ENCODE results near the gene MAPK11. TPM values are rescaled to one million over a fixed set of nuclear protein-coding genes. Genes with fewer than 3 reads are reported as not detected.

Gene MAPK11
- total and polyA plus RNA-seq, 7 experiments from 2014 or later: 0.13 to 22.9 (median 1.4) TPM

DNA sequence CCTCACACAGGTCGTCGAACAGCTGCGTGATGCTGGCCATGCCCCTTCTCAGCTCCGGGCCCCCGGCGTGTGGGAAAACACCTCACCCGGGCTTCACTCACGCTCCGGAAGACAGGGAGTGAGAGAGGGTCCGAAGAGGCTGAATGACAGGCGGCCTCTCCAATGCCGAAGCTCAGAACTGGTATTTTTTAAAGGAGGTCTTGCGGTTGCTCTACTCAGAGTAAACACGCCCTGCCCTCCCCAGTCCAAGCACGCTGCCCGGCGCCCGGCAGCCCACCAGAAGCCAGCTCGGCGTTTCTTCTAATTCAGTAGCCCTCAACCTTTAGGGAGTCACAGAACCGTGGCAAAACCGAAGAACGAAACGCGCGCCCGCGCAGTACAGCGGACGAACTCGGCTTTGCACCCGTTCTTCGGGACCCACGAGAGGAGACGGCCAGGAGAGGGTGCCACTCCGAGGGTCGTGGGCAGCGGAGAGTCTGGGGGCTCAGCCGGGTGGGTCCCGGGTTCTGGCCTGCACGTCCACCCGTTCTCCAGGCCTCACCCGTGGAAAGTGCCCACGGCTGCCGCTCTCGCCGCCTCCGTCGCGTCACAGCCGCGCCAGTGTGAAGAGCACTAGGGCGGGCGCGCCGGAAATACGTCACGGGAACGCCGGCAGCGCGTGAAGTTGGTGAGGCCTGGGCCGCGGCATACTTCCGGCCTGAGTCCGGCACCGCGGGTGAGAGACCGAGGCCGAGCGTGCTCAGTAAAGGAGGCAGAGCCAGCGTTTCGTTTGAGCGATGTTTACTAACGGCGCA is 25.6 kb downstream of the MAPK11 start, which contains the start of gene TUBGCP6:
TUBGCP6 (minus strand) TSS at position 604 of the 794 bp plus-strand sequence; CDS start at position 40, 564 bp downstream.
- Histone ChIP-seq H3K27ac (ENCODE audit: low read depth, low read length) (peak within 1 kb of the TSS; percentile 96), H3K4me3 (ENCODE audit: low read length) (peak within 1 kb of the TSS; percentile 73), H3K27me3 (ENCODE audit: control insufficient read depth in 2 of 2, insufficient read depth in 2 of 2, low read length in 2 of 2) (no peaks in the 10 kb centered on the region), H3K36me3 (ENCODE audit: control insufficient read depth in 2 of 3, insufficient read depth in 3 of 3, low read length in 3 of 3) (peaks cover 1 to 45% (median 3%) of the 10 kb centered on the region in 3 experiments), H3K4me1 (ENCODE audit: control insufficient read depth in 2 of 2, insufficient read depth in 2 of 2, low read length in 2 of 2) (peaks cover 39 to 51% of the 10 kb centered on the region in 2 donors), H3K9me3 (ENCODE audit: control insufficient read depth in 2 of 3, low read length in 3 of 3) (no peaks in the 10 kb centered on the region)
- POLR2A ChIA-PET: interaction anchor here (0.6 to 2.6 kb wide), 13 partner anchors 28 to 384 kb away, joined by 3 to 14 read pairs (median 3); partner anchors contain the start of genes ARSA, LMF2, NCAPH2 and SCO2
- Mint-ChIP-seq H3K4me3 (peak within 1 kb of the TSS; percentile 76 to 100 (median 98)), H3K27me3 (no peaks in the 10 kb centered on the region), H3K9me3 (no peaks in the 10 kb centered on the region), H3K4me1 (peaks cover 16 to 52% (median 40%) of the 10 kb centered on the region in 7 donors), H3K27ac (peak within 1 kb of the TSS; percentile 91 to 100 (median 100)), H3K36me3 (peaks cover 4 to 8% (median 4%) of the 10 kb centered on the region in 5 donors)
- CTCF ChIA-PET: interaction anchor here (0.6 to 1.4 kb wide), 5 partner anchors 70 to 377 kb away, joined by 3 to 6 read pairs (median 3); no protein-coding TSS in a partner anchor
- peak; percentile 88 to 95 (median 93) for DNase-seq
- intact Hi-C loops (cut with micrococcal nuclease): loop anchor here (1.0 to 2.0 kb wide), 9 partner anchors 8 to 376 kb away; partner anchors contain the start of genes DENND6B (in 1 of the 2), MAPK11 (in 1 of the 2), NCAPH2 (in 1 of the 2) and SCO2 (in 1 of the 2)
- peak; percentile 88 for ATAC-seq

DNA sequence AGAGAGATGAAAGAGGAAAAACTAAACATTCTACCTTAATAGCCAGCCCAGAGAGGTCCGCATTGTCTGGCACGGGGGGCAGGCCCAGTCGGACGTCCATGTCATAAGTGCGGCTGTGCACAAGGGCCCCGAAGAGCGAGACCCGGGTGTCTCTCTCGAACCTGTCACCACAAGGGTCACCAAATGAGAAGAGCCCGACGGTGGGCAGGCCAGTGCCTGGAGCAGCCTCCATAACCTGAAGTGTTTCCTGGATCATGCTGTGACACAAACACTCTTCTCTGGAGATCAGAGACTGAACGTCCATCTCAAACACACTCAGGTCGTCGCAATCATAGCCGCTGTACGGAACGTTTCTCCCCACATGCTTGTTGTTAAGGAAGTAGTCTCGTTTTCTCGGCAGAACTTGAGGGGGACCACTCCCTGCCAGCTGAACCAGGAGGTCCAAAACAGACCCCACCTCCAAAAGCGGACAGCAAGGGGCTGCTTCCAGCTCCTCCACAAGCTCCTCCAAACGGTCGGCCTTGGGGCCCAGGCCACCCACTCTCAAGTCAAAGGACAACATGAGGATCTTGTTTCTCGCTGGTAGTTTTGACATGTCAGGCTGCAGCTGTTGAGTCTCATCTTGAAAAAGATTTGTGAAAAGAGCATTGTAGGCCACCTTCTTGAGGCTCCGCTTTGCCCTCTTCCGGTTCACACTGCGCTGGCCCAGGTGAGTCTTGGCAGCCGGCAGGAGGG is 26.3 kb downstream of the MAPK11 start:
- Mint-ChIP-seq H3K9me3 (no peaks in the 10 kb centered on the region), H3K4me1 (peaks cover 16 to 50% (median 40%) of the 10 kb centered on the region in 7 donors), H3K36me3 (peaks cover 4 to 9% (median 4%) of the 10 kb centered on the region in 5 donors), H3K27ac (peak overlapping the region; percentile 91 to 100 (median 100)), H3K4me3 (peak overlapping the region; percentile 76 to 100 (median 98)), H3K27me3 (no peaks in the 10 kb centered on the region)
- H3K4me1 ChIP-seq (ENCODE audit: control insufficient read depth in 2 of 2, insufficient read depth in 2 of 2, low read length in 2 of 2): peaks cover 35 to 47% of the 10 kb centered on the region in 2 donors
- no peak for DNase-seq
- peaks cover 4 to 45% (median 5%) of the 10 kb centered on the region in 3 experiments for H3K36me3 ChIP-seq (ENCODE audit: control insufficient read depth in 2 of 3, insufficient read depth in 3 of 3, low read length in 3 of 3)
- POLR2A ChIA-PET: interaction anchor here (0.6 to 2.6 kb wide), 14 partner anchors 27 to 384 kb away, joined by 3 to 14 read pairs (median 3); partner anchors contain the start of genes ARSA, LMF2, NCAPH2 and SCO2
- no peak for ATAC-seq
- H3K9me3 ChIP-seq (ENCODE audit: control insufficient read depth in 2 of 3, low read length in 3 of 3): no peaks in the 10 kb centered on the region
- CTCF ChIA-PET: interaction anchor here (0.6 to 1.7 kb wide), 6 partner anchors 7 to 378 kb away, joined by 3 to 7 read pairs (median 4); partner anchors contain the start of gene HDAC10
- intact Hi-C loops (cut with micrococcal nuclease): loop anchor here (1.0 to 2.0 kb wide), 5 partner anchors 8 to 376 kb away; partner anchors contain the start of gene DENND6B (in 1 of the 2)
- no peaks in the 10 kb centered on the region for H3K27me3 ChIP-seq (ENCODE audit: control insufficient read depth in 2 of 2, insufficient read depth in 2 of 2, low read length in 2 of 2)
- peak overlapping the region; percentile 73 for H3K4me3 ChIP-seq (ENCODE audit: low read length)
- H3K27ac ChIP-seq (ENCODE audit: low read depth, low read length): peak overlapping the region; percentile 96

DNA sequence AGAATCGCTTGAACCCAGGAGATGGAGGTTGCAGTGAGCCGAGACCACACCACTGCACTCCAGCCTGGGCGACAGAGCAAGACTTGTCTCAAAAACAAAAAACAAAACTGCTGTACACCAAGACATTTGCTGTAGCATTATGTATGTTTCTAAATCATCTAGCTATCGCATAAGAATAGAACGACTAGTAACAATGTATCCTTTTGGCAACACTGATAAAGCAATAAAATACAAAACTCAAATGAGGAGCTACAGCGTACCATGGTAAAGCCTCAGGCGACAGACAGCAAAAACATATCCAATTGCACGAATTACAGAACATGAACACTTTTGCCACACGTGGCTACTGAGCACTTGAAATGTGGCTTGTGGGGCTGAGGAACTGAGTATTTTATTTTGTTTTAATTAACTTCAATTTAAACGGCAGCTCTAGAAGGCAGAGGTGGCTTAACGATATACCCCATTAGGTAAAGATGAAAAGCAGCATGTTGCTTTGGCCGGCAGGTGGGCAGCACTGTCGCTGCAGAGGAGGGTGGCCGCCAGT is 27.7 kb downstream of the MAPK11 start:
- peaks cover 31 to 41% of the 10 kb centered on the region in 2 donors for H3K4me1 ChIP-seq (ENCODE audit: control insufficient read depth in 2 of 2, insufficient read depth in 2 of 2, low read length in 2 of 2)
- H3K4me3 ChIP-seq (ENCODE audit: low read length): peak overlapping the region; percentile 8
- H3K36me3 ChIP-seq (ENCODE audit: control insufficient read depth in 2 of 3, insufficient read depth in 3 of 3, low read length in 3 of 3): peaks cover 4 to 40% (median 5%) of the 10 kb centered on the region in 3 experiments
- H3K36me3 Mint-ChIP-seq: peaks cover 4 to 12% (median 4%) of the 10 kb centered on the region in 5 donors
- CTCF ChIA-PET: interaction anchor here (0.6 to 1.7 kb wide), 7 partner anchors 8 to 255 kb away, joined by 3 to 7 read pairs (median 4); partner anchors contain the start of gene HDAC10
- H3K27ac ChIP-seq (ENCODE audit: low read depth, low read length): peak overlapping the region; percentile 96
- DNase-seq: no peak
- POLR2A ChIA-PET: interaction anchor here (1.1 to 1.5 kb wide), 4 partner anchors 9 to 379 kb away, joined by 3 to 7 read pairs (median 4); partner anchors contain the start of genes HDAC10 and SCO2
- H3K27me3 ChIP-seq (ENCODE audit: control insufficient read depth in 2 of 2, insufficient read depth in 2 of 2, low read length in 2 of 2): no peaks in the 10 kb centered on the region
- no peaks in the 10 kb centered on the region for H3K27me3 Mint-ChIP-seq
- no peaks in the 10 kb centered on the region for H3K9me3 Mint-ChIP-seq
- intact Hi-C loops (cut with micrococcal nuclease): no loop called here
- peak overlapping the region; percentile 21 to 100 (median 69) for H3K27ac Mint-ChIP-seq
- H3K4me3 Mint-ChIP-seq: peak overlapping the region; percentile 76 to 100 (median 98)
- H3K9me3 ChIP-seq (ENCODE audit: control insufficient read depth in 2 of 3, low read length in 3 of 3): no peaks in the 10 kb centered on the region
- H3K4me1 Mint-ChIP-seq: peaks cover 16 to 53% (median 44%) of the 10 kb centered on the region in 7 donors
- no peak for ATAC-seq

DNA sequence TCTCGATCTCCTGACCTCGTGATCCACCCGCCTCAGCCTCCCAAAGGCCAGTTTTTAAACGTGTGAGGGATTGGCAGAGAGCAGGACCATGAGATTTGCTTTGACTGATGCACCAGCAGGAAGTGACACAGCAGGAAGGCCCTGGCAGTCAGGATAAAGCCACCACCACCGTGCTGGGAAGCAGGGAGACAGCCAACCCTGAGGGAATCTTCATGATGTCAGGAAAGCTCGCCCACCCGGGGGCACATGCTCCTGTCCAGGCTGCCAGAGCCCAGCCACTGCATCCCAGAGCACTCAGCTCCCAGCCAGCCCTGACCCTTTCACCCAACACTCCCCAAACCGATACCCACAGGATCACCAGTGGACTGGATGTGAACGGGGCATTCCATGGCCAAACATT is 31.4 kb downstream of the MAPK11 start:
- H3K9me3 Mint-ChIP-seq: peaks cover 0 to 10% (median 0%) of the 10 kb centered on the region in 11 donors
- intact Hi-C loops (cut with micrococcal nuclease): no loop called here
- no peak overlapping the region for H3K27ac ChIP-seq (ENCODE audit: low read depth, low read length)
- ATAC-seq (no peak), DNase-seq (no peak)
- peaks cover 4 to 48% (median 5%) of the 10 kb centered on the region in 3 experiments for H3K36me3 ChIP-seq (ENCODE audit: control insufficient read depth in 2 of 3, insufficient read depth in 3 of 3, low read length in 3 of 3)
- H3K27me3 Mint-ChIP-seq: no peaks in the 10 kb centered on the region
- H3K4me3 Mint-ChIP-seq: no peak overlapping the region
- no peak overlapping the region for H3K4me3 ChIP-seq (ENCODE audit: low read length)
- CTCF ChIA-PET: no interaction called here
- H3K9me3 ChIP-seq (ENCODE audit: control insufficient read depth in 2 of 3, low read length in 3 of 3): no peaks in the 10 kb centered on the region
- H3K27me3 ChIP-seq (ENCODE audit: control insufficient read depth in 2 of 2, insufficient read depth in 2 of 2, low read length in 2 of 2): no peaks in the 10 kb centered on the region
- POLR2A ChIA-PET: interaction anchor here (1.0 to 1.3 kb wide), 2 partner anchors 12 to 54 kb away, joined by 3 to 4 read pairs; partner anchors contain the start of gene HDAC10
- peaks cover 10 to 58% (median 44%) of the 10 kb centered on the region in 7 donors for H3K4me1 Mint-ChIP-seq
- no peak overlapping the region for H3K27ac Mint-ChIP-seq
- H3K36me3 Mint-ChIP-seq: peaks cover 0 to 19% (median 7%) of the 10 kb centered on the region in 5 donors
- H3K4me1 ChIP-seq (ENCODE audit: control insufficient read depth in 2 of 2, insufficient read depth in 2 of 2, low read length in 2 of 2): peaks cover 17 to 24% of the 10 kb centered on the region in 2 donors

DNA sequence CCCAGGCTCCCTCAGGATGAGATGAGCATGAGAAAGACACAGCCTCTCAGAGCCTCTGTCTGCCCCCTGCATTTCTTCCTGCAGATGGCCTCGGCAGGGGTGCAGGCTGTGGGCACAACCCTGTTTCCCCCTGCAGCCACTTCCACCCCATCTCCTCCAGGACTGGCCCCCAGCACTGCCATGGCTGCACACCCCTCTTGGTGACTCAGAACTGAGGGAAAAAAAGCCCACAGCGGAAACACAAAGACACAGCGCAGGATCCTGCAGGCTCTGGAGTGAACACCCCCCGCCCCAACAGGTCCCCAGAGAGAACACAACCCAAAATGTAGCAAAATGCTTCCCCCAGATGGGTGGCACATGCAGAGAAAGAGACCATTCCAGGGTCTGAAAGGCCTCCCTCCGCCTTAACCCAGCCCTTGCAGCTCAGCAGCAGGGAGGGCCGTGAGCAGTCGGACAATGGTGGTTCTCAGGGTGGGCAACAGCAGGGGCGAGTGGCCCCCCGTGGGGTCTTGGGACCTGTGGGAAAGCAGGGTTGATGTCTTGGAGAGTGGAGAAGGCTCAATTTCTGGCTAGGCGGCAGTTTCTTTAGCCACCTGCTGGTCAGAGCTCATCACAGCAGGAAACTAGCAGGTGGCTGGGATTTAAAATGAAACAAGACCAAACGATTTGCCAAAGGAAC is 33.3 kb downstream of the MAPK11 start:
- H3K4me3 Mint-ChIP-seq: no peak overlapping the region
- POLR2A ChIA-PET: no interaction called here
- no peaks in the 10 kb centered on the region for H3K27me3 Mint-ChIP-seq
- Histone ChIP-seq H3K4me1 (ENCODE audit: control insufficient read depth in 2 of 2, insufficient read depth in 2 of 2, low read length in 2 of 2) (peaks cover 6 to 8% of the 10 kb centered on the region in 2 donors), H3K36me3 (ENCODE audit: control insufficient read depth in 2 of 3, insufficient read depth in 3 of 3, low read length in 3 of 3) (peaks cover 4 to 66% (median 5%) of the 10 kb centered on the region in 3 experiments), H3K9me3 (ENCODE audit: control insufficient read depth in 2 of 3, low read length in 3 of 3) (no peaks in the 10 kb centered on the region), H3K27me3 (ENCODE audit: control insufficient read depth in 2 of 2, insufficient read depth in 2 of 2, low read length in 2 of 2) (no peaks in the 10 kb centered on the region), H3K27ac (ENCODE audit: low read depth, low read length) (no peak overlapping the region), H3K4me3 (ENCODE audit: low read length) (no peak overlapping the region)
- peaks cover 9 to 50% (median 35%) of the 10 kb centered on the region in 7 donors for H3K4me1 Mint-ChIP-seq
- DNase-seq (no peak), ATAC-seq (no peak)
- H3K36me3 Mint-ChIP-seq: peaks cover 0 to 20% (median 7%) of the 10 kb centered on the region in 5 donors
- CTCF ChIA-PET: no interaction called here
- no peak overlapping the region for H3K27ac Mint-ChIP-seq
- H3K9me3 Mint-ChIP-seq: peaks cover 0 to 10% (median 0%) of the 10 kb centered on the region in 11 donors
- intact Hi-C loops (cut with micrococcal nuclease): no loop called here

Measured in naive thymus-derived CD4-positive, alpha-beta T cell (primary cell).